ENCODE measurements around the gene RDH13.
"Not testable (repeated sequence)": the region's sequence is repeated elsewhere in the genome, so short reads cannot be mapped to it uniquely, and the experiment has no call there.

The RDH13 gene

GRCh38 chr19:55042344-55042678 lies 20.6 kb downstream of the RDH13 start:
- TF ChIP-seq JUND (IDR thresholded peaks at IDR 0.05; ENCODE audit: low read depth), result no peak
- DNase-seq (ENCODE audit: low read depth in 1 of 2, low spot score in 1 of 2), result no peak
- in situ Hi-C loops (cut with HindIII; ENCODE audit: low pct_unique_long_range_greater_than_20kb, low sequenced_read_pairs), result no loop called here

GRCh38 chr19:55041627-55042343 lies 21.2 kb downstream of the RDH13 start:
- in situ Hi-C loops (cut with HindIII; ENCODE audit: low pct_unique_long_range_greater_than_20kb, low sequenced_read_pairs), result no loop called here
- DNase-seq (ENCODE audit: low read depth in 1 of 2, low spot score in 1 of 2), result no peak
- TF ChIP-seq JUND (IDR thresholded peaks at IDR 0.05; ENCODE audit: low read depth), result no peak

GRCh38 chr19:55041244-55041626 lies 21.7 kb downstream of the RDH13 start:
- in situ Hi-C loops (cut with HindIII; ENCODE audit: low pct_unique_long_range_greater_than_20kb, low sequenced_read_pairs), result no loop called here
- DNase-seq (ENCODE audit: low read depth in 1 of 2, low spot score in 1 of 2), result no peak
- no peak for TF ChIP-seq JUND (IDR thresholded peaks at IDR 0.05; ENCODE audit: low read depth)

- DNase-seq (ENCODE audit: low read depth in 1 of 2, low spot score in 1 of 2); in situ Hi-C loops (cut with HindIII; ENCODE audit: low pct_unique_long_range_greater_than_20kb, low sequenced_read_pairs): not testable (repeated sequence)
Observed at GRCh38 chr19:55040654-55041053, 22.3 kb downstream of the RDH13 start.

GRCh38 chr19:55037603-55038002 lies 25.3 kb downstream of the RDH13 start:
- DNase-seq (ENCODE audit: low read depth in 1 of 2, low spot score in 1 of 2); in situ Hi-C loops (cut with HindIII; ENCODE audit: low pct_unique_long_range_greater_than_20kb, low sequenced_read_pairs): not testable (repeated sequence)

DNA sequence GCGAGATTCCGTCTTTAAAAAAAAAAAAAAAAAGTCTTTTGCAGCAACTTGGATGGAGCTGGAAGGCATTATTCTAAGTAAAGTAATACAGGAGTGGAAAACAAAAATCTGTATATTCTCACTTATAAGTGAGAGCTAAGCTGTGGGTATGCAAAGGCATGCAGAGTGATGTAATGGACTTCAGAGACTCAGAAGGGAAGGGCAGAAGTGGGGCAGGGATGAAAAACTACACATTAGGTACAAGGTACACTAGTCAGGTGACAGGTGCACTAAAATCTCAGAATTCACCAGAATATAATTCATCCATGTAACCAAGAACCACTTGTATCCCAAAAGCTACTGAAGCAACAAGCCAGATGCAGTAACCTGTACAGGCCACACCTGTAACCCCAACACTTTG lies 26.9 kb downstream of the RDH13 start:
- no peak for DNase-seq (ENCODE audit: low read depth in 1 of 2, low spot score in 1 of 2)
- in situ Hi-C loops (cut with HindIII; ENCODE audit: low pct_unique_long_range_greater_than_20kb, low sequenced_read_pairs), result no loop called here
- no peak for TF ChIP-seq JUND (IDR thresholded peaks at IDR 0.05; ENCODE audit: low read depth)

DNA sequence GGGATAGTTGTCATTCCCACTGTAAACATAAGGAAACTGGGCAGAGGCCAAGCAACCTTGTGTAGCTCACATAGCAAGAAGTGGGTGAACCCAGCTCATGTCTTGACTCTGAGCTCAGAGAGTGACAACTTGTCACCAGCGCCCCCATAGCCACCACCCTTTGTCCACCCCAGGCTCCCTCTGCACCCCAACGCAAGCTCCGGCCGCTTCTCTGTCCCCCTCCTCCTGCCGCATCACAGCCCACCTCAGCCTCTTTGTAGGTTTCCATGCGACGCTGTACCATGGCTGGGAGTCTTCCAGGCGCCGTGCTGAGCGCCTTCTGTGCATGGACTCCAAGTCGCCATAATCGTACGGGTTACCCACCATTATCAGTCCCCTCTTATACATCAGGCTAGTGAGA lies 28.2 kb downstream of the RDH13 start:
- no peak for TF ChIP-seq JUND (IDR thresholded peaks at IDR 0.05; ENCODE audit: low read depth)
- DNase-seq (ENCODE audit: low read depth in 1 of 2, low spot score in 1 of 2), result no peak
- in situ Hi-C loops (cut with HindIII; ENCODE audit: low pct_unique_long_range_greater_than_20kb, low sequenced_read_pairs), result no loop called here

- in situ Hi-C loops (cut with HindIII; ENCODE audit: low pct_unique_long_range_greater_than_20kb, low sequenced_read_pairs); DNase-seq (ENCODE audit: low read depth in 1 of 2, low spot score in 1 of 2): not testable (repeated sequence)
Observed at GRCh38 chr19:55032976-55033643, 29.8 kb downstream of the RDH13 start.

DNA sequence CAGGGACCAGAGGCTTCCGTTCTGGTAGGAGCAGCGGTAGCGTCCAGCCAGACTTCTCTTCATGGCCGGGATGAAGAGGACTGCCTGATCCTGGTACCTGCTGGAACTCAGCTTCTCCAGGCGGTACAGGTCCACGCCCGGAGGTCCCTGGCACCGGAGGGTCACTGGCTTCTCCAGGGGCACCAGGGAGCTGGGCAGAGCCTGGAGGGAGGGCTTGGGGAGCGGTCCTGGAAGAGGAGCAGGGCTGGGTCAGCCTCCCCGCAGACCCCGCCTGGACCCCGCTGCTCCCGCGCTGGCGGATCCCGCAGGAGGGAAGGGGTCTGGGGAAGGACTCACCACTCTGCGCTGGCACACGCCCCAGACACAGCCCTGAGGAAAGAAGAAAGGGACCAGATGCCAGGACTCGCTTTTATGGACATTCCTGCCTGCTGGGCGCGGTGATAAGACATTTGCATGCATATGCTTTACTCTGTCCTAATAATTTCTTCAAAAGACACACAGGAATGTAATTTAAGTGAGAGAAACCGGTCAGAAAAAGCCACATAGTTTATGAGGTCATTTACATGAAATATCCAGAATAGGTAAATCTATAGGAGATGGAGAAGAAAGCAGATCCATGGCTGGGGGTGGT lies 30.7 kb downstream of the RDH13 start:
- no peak for DNase-seq (ENCODE audit: low read depth in 1 of 2, low spot score in 1 of 2)
- TF ChIP-seq JUND (IDR thresholded peaks at IDR 0.05; ENCODE audit: low read depth), result no peak
- in situ Hi-C loops (cut with HindIII; ENCODE audit: low pct_unique_long_range_greater_than_20kb, low sequenced_read_pairs), result no loop called here

- no peak for TF ChIP-seq JUND (IDR thresholded peaks at IDR 0.05; ENCODE audit: low read depth)
- in situ Hi-C loops (cut with HindIII; ENCODE audit: low pct_unique_long_range_greater_than_20kb, low sequenced_read_pairs), result no loop called here
- DNase-seq (ENCODE audit: low read depth in 1 of 2, low spot score in 1 of 2), result no peak
Observed at GRCh38 chr19:55031178-55031577, 31.8 kb downstream of the RDH13 start.

GRCh38 chr19:55028757-55029156 lies 34.2 kb downstream of the RDH13 start:
- in situ Hi-C loops (cut with HindIII; ENCODE audit: low pct_unique_long_range_greater_than_20kb, low sequenced_read_pairs), result no loop called here
- no peak for TF ChIP-seq JUND (IDR thresholded peaks at IDR 0.05; ENCODE audit: low read depth)
- no peak for DNase-seq (ENCODE audit: low read depth in 1 of 2, low spot score in 1 of 2)

- DNase-seq (ENCODE audit: low read depth in 1 of 2, low spot score in 1 of 2), result peak; percentile 21 to 61
Observed at GRCh38 chr19:55027472-55028337, 35.2 kb downstream of the RDH13 start.

GRCh38 chr19:55027140-55027471 lies 35.8 kb downstream of the RDH13 start:
- in situ Hi-C loops (cut with HindIII; ENCODE audit: low pct_unique_long_range_greater_than_20kb, low sequenced_read_pairs), result not testable (repeated sequence)

More at GRCh38 chr19:55027472-55028337, 35.2 kb downstream of the RDH13 start:
- TF ChIP-seq JUND (IDR thresholded peaks at IDR 0.05; ENCODE audit: low read depth), result no peak
- in situ Hi-C loops (cut with HindIII; ENCODE audit: low pct_unique_long_range_greater_than_20kb, low sequenced_read_pairs), result no loop called here

More at GRCh38 chr19:55027140-55027471, 35.8 kb downstream of the RDH13 start:
- DNase-seq (ENCODE audit: low read depth in 1 of 2, low spot score in 1 of 2), result peak in 1 of 2 experiments; percentile 93

Measured in T47D (cell line).